C4-2B (cell line): Measurements from ENCODE around the gene TOM1L1.
"Not testable (repeated sequence)": the region's sequence is repeated elsewhere in the genome, so short reads cannot be mapped to it uniquely, and the experiment has no call there.

ENCODE experiments used
- H3K27ac ChIP-seq: fragments of 450-650 bp; 2 replicates; pipeline ENCODE4 v1.5.1; 2017
- ZFX ChIP-seq: fragments of 450-650 bp; IDR thresholded peaks from 2 replicates; pipeline ENCODE4 v1.6.1; 2017
- TF ChIP-seq, protein P1 (sequence below): fragments of 450-650 bp; conservative IDR thresholded peaks from 2 replicates; pipeline ENCODE4 v1.5.1; 2017; ENCODE audit warnings: mild to moderate bottlenecking

TOM1L1 gene

DNA sequence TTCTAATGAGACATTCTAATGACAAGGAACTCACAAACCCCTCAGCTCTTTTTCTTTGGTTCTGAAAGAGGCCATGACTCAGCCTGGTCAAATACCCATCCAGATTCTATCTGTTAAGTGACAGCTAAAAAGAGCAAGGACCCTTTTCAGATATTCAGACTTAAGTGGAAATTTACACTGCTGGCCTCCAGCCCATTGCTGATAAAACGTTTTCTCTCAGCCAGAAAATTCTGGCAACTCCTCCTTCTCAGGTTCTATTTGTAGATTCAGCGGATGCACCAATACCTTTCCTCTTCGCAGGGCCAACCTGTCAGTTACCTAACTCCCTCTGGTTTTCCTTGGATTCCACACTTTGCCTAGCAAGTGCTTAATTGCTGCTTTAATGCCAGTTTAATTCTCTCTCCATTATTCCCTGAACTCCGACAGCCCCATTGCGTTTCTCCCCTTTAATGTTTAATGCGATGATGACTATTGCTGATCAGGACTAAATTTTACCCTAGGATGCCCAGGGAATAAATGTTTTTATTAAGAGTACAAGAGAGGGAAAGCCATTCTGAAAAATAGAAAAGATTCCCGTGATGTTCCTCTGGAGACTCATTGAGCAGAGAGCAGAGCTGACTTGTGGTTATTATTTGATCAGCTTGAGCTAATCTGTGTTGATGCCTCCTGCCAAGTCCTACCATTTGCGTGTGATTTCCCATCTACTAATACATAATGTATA, 35.9 kb upstream of the TOM1L1 start:
- no peak overlapping the region for H3K27ac ChIP-seq
- no peak for TF ChIP-seq ZFX
- TF ChIP-seq, protein P1, sequence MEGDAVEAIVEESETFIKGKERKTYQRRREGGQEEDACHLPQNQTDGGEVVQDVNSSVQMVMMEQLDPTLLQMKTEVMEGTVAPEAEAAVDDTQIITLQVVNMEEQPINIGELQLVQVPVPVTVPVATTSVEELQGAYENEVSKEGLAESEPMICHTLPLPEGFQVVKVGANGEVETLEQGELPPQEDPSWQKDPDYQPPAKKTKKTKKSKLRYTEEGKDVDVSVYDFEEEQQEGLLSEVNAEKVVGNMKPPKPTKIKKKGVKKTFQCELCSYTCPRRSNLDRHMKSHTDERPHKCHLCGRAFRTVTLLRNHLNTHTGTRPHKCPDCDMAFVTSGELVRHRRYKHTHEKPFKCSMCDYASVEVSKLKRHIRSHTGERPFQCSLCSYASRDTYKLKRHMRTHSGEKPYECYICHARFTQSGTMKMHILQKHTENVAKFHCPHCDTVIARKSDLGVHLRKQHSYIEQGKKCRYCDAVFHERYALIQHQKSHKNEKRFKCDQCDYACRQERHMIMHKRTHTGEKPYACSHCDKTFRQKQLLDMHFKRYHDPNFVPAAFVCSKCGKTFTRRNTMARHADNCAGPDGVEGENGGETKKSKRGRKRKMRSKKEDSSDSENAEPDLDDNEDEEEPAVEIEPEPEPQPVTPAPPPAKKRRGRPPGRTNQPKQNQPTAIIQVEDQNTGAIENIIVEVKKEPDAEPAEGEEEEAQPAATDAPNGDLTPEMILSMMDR, result no peak

DNA sequence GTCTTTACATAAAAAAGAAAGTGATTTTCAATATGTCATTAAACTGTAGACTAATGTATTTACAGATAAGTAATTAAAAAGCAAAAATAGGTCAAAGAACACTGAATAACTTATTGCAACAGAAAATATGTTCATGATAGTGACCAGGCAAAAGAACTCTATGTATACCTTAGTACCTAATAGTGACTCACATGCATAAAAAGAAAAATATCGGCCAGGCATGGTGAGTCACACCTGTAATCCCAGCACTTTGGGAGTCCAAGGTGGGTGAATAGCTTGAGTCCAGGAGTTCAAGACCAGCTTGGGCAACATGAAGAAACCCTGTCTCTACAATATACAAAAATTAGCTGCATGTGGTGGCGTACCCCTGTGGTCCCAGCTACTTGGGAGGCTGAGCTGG, 33.0 kb upstream of the TOM1L1 start:
- no peak for TF ChIP-seq ZFX
- TF ChIP-seq, protein P1, result no peak
- H3K27ac ChIP-seq, result no peak overlapping the region

DNA sequence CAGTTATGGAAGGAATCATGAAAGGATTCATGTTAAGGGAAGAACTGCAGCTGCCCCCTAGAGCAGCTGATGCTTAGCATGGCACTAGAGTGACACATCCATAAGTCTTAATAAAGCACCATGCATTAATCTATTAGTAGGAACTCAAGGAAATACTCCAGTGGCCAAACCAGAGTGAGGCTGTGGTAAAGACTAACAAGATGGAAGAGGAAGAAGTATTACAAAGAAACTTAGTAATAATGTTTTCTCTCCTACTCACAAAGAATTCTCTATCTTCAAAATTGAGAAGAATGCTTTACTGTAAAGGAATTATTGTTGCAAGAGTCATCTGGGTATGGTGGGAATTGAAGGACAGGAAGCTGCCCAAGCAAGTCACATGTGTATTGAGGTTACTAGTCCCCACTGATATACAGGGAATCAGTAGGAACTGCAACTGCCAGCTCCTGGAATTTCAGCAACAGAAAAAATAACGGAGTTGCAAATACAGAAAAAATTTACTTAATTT, 29.9 kb upstream of the TOM1L1 start:
- TF ChIP-seq, protein P1, result no peak
- no peak for TF ChIP-seq ZFX
- no peak overlapping the region for H3K27ac ChIP-seq

DNA sequence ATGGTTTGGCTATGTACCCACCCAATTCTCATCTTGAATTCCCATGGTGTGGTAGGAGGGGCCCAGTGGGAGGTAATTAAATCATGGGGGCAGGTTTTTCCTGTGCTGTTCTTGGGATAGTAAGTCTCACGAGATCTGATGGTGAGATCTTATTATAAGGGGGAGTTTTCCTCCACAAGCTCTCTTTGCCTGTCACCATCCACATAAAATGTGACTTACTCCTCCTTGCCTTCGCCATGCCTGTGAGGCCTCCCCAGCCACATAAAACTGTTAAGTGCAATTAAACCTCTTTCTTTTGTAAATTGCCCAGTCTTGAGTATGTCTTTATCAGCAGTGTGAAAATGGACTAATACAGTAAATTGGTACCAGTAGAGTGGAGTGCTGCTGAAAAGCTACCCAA, 24.7 kb upstream of the TOM1L1 start:
- not testable (repeated sequence) for H3K27ac ChIP-seq

DNA sequence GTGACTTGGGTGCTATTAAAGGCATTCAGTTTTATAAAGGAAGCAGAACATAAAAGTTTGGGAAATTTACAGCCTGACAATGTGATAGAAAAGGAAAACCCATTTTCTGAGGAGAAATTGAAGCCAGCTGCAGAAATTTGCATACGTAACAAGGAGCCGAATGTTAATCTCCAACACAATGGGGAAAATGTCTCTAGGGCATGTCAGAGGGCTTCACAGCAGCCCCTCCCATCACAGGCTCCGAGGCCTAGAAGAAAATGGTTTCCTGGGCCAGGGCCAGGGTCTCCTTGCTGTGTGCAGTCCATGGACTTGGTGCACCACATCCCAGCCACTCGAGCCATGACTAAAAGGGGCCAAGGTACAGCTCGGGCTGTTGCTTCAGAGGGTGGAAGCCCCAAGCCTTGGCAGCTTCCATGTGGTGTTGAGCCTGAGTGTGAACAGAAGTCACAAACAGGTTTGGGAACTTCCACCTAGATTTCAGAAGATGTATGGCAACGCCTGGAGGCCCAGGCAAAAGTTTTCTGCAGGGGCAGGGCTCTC, 23.9 kb upstream of the TOM1L1 start:
- TF ChIP-seq, protein P1, result no peak
- H3K27ac ChIP-seq, result no peak overlapping the region

DNA sequence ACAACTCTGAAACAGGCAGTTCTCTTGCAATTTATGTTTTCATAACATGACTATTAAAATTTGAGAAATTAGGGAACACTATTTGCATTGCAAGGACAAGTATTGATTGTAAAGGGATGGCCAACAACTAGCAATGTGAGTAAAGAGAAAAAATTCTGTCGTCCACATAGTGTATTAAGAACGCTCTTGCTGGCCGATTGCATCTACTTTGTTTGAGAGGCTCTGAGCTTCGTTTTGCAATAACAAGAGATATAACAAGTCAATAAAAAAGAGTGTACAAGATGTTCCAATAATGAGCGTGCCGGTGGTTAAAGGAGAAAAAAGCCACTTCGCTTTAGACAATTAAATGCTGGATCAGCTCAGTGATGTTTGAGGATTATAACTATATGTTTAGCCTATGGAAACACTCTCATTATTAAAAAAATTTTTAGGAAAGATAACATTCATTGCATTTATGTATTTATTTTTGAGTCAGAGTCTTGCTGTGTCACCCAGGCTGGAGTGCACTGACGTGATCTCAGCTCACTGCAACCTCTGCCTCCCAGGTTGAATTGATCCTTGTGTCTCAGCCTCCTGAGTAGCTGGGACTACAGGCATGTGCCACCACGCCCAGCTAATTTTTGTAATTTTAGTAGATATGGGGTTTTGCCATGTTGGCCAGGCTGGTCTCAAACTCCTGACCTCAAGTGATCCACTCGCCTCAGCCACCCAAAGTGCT, 19.2 kb upstream of the TOM1L1 start:
- H3K27ac ChIP-seq, result peak overlapping the region; percentile 17
- TF ChIP-seq, protein P1, result no peak
- no peak for TF ChIP-seq ZFX

DNA sequence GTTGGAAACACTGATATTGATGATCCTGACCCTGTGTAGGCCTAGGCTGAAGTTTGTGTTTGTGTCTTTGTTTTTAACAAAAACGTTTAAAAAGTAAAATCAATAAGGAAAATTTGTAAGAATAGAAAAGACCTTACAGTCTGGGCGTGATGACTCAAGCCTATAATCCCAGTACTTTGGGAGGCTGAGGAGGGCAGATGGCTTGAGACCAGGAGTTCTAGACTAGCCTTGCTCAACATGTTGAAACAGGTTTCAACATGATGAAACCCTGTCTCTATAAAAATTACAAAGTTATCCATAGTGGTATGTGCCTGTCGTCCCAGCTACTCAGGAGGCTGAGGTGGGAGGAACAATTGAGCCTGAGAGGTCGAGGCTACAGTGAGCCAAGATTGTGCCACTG, 18.3 kb upstream of the TOM1L1 start:
- no peak for TF ChIP-seq ZFX
- TF ChIP-seq, protein P1, result no peak
- no peak overlapping the region for H3K27ac ChIP-seq

DNA sequence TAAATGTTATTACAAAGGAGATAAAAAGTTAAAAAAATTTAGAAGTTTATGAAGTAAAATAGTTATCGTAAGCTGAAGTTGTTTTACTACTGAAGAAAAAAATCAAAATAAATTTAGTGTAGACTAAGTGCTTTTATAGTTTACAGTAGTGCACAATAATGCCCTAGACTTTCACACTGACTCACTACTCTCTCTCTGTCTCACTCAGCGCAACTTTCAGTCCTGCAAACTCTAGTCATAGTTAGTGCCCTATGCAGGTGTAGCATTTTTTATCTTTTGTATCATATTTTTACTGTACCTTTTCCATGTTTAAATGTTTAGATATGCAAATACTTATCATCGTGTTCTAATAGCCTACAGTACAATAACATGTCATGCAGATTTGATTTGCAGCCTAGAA, 17.7 kb upstream of the TOM1L1 start:
- H3K27ac ChIP-seq, result no peak overlapping the region
- TF ChIP-seq, protein P1, result no peak
- no peak for TF ChIP-seq ZFX
